ENCODE data around the gene SIX3.

DNA sequence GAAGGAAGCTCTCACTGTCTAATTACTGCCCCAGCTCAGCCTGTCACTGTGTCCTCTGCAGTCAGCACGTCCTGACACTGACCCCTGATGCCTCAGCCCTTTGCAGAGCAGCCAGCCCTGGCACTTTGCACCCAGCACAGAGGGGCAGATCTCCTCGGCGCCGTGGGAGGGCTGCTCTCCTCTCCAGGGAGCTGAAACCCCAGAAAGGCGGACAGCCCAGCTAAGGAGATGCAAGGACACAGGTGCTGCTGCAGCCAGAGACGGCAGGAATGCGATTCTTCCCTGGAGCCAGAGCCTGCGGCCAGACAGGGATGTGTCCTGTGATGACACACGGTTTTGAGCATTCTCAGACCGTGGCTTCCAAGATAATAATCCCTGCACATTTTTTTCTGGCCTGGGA, 34.5 kb upstream of the SIX3 start:
- TF ChIP-seq POLR2AphosphoS5 (IDR thresholded peaks at IDR 0.05; ENCODE audit: low read depth, low read length) (no peak), POLR2A (IDR thresholded peaks at IDR 0.05; ENCODE audit: low read depth, low read length) (no peak)

Measured in GM12892 (cell line).